Naive thymus-derived CD8-positive, alpha-beta T cell (primary cell): ENCODE measurements around the gene CHST3. TPM values are rescaled to one million over a fixed set of nuclear protein-coding genes. Genes with fewer than 3 reads are reported as not detected.
A peak's percentile ranks its signal among the peaks of the same experiment; 100 is the strongest.
"Not testable (repeated sequence)": the region's sequence is repeated elsewhere in the genome, so short reads cannot be mapped to it uniquely, and the experiment has no call there.

Experiments used
- ATAC-seq, 2 donors: fragments of 150-1000 bp; cut with Tn5 transposase in 1 of 2; sonication (Bioruptor Pico), chemical (Tn5 transposase) in 1 of 2; 1 replicate in 1 of 2; 2 replicates in 1 of 2; pipeline ENCODE4 v1.10.0; 2021; ENCODE audit warnings: mild to moderate bottlenecking in 2 of 2, moderate library complexity in 2 of 2
- POLR2A ChIA-PET: fragments of 350-600 bp; sonication (Branson Sonifier 250); formaldehyde crosslinking; loops from one replicate; lab custom pipeline; 2021; ENCODE audit warnings: antibody characterized with exemption; lab: Charles Lee
- DNase-seq, 10 donors: peaks; one replicate each; pipeline versions ENCODE4 v3.0.0 to v3.0.0-alpha.2; 2020 to 2022
- H3K27ac Mint-ChIP-seq, 10 donors: one replicate each; pipeline ENCODE4 v1.8.0; 2020 to 2022; ENCODE audit warnings: mild to moderate bottlenecking in 10 of 10, mixed read lengths in 10 of 10, moderate library complexity in 4 of 10, inconsistent platforms in 1 of 10
- H3K27me3 Mint-ChIP-seq, 5 donors: one replicate each; pipeline ENCODE4 v1.8.0; 2021 to 2022; ENCODE audit warnings: mixed read lengths in 5 of 5
- H3K36me3 Mint-ChIP-seq, 3 donors: one replicate each; pipeline ENCODE4 v1.8.0; 2020 to 2022; ENCODE audit warnings: mixed read lengths in 3 of 3, mild to moderate bottlenecking in 2 of 3, inconsistent platforms in 1 of 3
- H3K4me1 Mint-ChIP-seq, 4 donors: one replicate each; pipeline ENCODE4 v1.8.0; 2021 to 2022; ENCODE audit warnings: mixed read lengths in 4 of 4
- H3K4me3 Mint-ChIP-seq, 10 donors: one replicate each; pipeline ENCODE4 v1.8.0; 2020 to 2022; ENCODE audit warnings: mild to moderate bottlenecking in 10 of 10, mixed read lengths in 10 of 10, moderate library complexity in 6 of 10, inconsistent platforms in 1 of 10
- H3K9me3 Mint-ChIP-seq, 9 donors: one replicate each; pipeline ENCODE4 v1.8.0; 2020 to 2022; ENCODE audit warnings: mixed read lengths in 9 of 9, mild to moderate bottlenecking in 3 of 9, inconsistent platforms in 1 of 9, moderate library complexity in 1 of 9
- polyA plus RNA-seq, 3 donors: library from polyadenylated mRNA; unstranded; fragments of 300-500 nt; fragmentation: Illumina TruSeq; gene quantifications; one replicate each; pipeline ENCODE4 v1.2.3, GENCODE V29; 2021
- total RNA-seq, 8 experiments: library from RNA in 2 of 8; stranded (reverse) in 2 of 8; gene quantifications; one replicate each; pipeline ENCODE4 v1.2.3 and lab custom pipeline; 2021 to 2026

CHST3 gene
- total and polyA plus RNA-seq, 5 experiments from 2014 or later = not detected

DNA sequence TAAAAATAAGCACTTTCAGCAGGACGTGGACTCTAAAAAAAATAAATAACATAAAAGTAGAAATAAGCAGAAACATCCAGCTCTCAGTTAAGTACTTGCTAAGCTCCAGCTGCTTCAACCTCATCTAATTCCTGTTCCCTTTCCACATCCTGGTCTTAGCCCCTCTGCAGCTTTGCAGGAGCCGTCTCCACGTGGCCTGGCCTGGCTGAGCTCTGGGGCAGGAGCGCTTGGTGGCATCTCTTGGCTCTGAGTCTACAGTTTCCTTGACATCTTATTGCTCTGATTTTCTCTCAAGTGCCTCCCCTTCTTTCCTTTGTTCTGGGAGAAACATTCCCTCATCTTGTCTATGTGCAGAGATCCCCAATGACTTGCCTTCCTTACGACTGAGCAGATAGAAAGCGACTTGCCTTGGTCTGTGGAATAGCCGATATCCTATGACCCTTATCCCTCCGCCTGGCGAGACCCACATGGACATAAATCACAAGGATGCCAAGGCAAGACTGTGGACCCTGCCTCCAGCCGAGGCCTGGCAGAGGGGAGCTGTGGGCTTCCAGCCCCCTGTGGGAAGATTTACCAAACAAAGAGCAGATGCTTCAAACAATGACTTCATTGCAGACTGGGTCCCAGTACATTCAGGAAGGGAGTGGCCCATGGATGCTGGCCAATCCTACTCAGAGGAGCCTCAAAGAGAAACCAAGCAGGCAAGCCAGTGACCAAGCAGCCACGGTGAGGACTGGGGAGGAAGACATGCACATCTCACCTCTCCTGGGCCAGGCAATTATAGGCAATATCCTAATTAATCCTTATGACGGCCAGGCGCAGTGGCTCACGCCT is 62.3 kb downstream of the CHST3 start:
- Mint-ChIP-seq H3K9me3 (no peaks in the 10 kb centered on the region), H3K27me3 (peaks cover 0 to 5% (median under 1%) of the 10 kb centered on the region in 5 donors), H3K4me1 (no peaks in the 10 kb centered on the region), H3K4me3 (no peak overlapping the region), H3K36me3 (no peaks in the 10 kb centered on the region), H3K27ac (no peak overlapping the region)
- DNase-seq = no peak
- no peak for ATAC-seq
- POLR2A ChIA-PET = no interaction called here

DNA sequence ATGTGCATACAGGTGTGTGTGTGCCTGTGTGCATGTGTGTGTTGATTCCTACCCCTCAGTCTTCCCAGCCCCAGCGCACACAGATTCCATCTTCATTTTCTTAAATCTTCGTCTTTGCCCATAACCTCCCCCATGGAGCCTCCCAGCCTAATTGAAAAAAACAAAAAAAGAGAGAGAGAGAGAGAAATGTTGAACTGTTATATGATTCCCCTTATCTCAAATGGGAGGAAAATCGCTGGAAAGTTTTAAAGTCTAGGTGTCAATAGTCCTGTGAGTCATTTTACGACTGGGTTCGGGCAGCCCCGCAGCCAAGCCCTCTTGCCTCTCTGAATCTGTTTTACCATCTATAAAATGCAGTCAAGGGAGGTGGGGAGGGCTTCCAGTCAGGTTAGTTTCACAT is 63.3 kb downstream of the CHST3 start:
- ATAC-seq (no peak), DNase-seq (no peak)
- Mint-ChIP-seq H3K4me1 (no peaks in the 10 kb centered on the region), H3K27me3 (peaks cover 0 to 7% (median 4%) of the 10 kb centered on the region in 5 donors), H3K9me3 (no peaks in the 10 kb centered on the region), H3K27ac (no peak overlapping the region), H3K36me3 (no peaks in the 10 kb centered on the region), H3K4me3 (no peak overlapping the region)
- POLR2A ChIA-PET = no interaction called here

DNA sequence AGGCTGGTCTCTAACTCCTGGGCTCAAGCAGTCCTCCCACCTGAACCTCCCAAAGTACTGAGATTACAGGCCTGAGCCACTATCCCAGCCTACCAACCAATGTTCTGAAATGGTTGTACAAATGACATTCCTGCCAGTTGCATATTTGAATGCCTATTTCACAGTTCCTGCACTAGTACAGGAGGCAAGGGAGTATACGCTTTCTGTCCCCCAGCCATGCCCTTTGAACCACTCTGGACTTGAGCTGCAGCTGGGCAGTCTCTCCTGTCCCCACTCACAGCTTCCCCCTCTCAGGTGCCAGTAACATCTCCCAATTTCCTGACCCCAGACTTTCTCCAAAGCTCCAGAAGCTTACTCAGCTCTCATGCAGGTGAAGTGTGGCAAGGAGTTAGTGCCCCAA is 65.2 kb downstream of the CHST3 start:
- DNase-seq (no peak), ATAC-seq (no peak)
- H3K4me3 Mint-ChIP-seq = no peak overlapping the region
- H3K27me3 Mint-ChIP-seq = peaks cover 0 to 7% (median 4%) of the 10 kb centered on the region in 5 donors
- H3K27ac Mint-ChIP-seq = no peak overlapping the region
- H3K9me3 Mint-ChIP-seq = no peaks in the 10 kb centered on the region
- POLR2A ChIA-PET = no interaction called here
- peaks cover 0 to 2% (median 0%) of the 10 kb centered on the region in 4 donors for H3K4me1 Mint-ChIP-seq
- no peaks in the 10 kb centered on the region for H3K36me3 Mint-ChIP-seq

DNA sequence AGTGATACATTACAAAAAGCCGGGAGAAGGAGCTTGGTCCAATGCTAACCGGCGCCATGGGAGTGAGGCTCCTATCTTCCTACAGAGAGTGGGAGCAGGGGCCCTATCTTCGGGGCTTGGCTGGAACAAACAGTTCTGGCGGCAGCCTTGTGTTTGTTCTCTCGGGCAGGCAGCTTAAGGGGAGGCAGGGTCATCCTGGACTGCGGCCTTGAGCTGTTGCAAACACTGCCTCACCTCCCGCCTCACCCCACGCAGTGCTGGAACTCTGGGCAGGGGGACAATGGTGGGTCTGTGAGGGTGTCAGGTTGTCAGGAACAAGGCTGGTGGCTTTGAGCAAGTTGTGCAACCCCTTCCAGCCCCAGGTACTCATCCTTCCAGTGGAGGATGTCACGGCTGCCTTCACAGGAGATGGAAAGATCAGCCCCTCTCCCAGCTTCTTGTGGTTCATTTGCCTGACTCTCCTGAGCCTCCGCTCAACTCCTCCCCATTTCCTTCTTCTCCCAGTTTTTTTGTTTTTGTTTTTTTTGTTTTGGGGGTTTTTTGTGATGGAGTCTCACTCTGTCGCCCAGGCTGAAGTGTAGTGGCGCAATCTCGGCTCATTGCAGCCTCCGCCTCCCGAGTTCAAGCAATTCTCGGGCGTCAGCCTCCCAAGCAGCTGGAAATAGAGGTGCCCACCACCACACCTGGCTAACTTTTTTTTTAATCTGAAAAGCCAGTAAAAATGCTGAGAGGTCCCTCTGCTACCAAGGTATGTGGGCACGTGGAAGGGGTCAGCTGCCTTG is 66.8 kb downstream of the CHST3 start:
- H3K4me1 Mint-ChIP-seq = peaks cover 0 to 2% (median 0%) of the 10 kb centered on the region in 4 donors
- H3K9me3 Mint-ChIP-seq = no peaks in the 10 kb centered on the region
- H3K36me3 Mint-ChIP-seq = no peaks in the 10 kb centered on the region
- peaks cover 0 to 7% (median 4%) of the 10 kb centered on the region in 5 donors for H3K27me3 Mint-ChIP-seq
- DNase-seq = no peak
- no peak for ATAC-seq
- H3K27ac Mint-ChIP-seq = peak overlapping the region in 1 of 10 donors; percentile 90
- POLR2A ChIA-PET = no interaction called here
- no peak overlapping the region for H3K4me3 Mint-ChIP-seq

DNA sequence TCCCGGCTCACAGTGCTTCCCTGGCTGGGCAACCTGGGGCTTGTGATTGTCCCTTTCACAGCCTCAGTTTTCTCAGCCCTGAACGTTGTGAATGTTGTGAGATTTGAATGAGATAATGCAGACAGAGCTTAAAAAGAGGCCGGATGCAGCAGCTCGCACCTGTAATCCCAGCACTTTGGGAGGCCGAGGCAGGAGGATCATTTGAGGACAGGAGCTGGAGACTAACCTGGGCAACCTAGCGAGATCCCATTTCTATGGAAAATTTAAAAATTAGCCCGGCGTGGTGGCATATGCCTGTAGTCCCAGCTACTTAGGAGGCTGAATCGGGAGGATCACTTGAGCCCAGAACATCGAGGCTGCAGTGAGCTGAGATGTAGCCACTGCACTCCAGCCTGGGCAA is 67.5 kb downstream of the CHST3 start:
- Mint-ChIP-seq H3K9me3 (no peaks in the 10 kb centered on the region), H3K27me3 (peaks cover 0 to 7% (median 4%) of the 10 kb centered on the region in 5 donors), H3K27ac (no peak overlapping the region), H3K4me1 (peaks cover 0 to 2% (median 0%) of the 10 kb centered on the region in 4 donors), H3K4me3 (no peak overlapping the region), H3K36me3 (no peaks in the 10 kb centered on the region)
- ATAC-seq (no peak), DNase-seq (no peak)
- POLR2A ChIA-PET = no interaction called here

DNA sequence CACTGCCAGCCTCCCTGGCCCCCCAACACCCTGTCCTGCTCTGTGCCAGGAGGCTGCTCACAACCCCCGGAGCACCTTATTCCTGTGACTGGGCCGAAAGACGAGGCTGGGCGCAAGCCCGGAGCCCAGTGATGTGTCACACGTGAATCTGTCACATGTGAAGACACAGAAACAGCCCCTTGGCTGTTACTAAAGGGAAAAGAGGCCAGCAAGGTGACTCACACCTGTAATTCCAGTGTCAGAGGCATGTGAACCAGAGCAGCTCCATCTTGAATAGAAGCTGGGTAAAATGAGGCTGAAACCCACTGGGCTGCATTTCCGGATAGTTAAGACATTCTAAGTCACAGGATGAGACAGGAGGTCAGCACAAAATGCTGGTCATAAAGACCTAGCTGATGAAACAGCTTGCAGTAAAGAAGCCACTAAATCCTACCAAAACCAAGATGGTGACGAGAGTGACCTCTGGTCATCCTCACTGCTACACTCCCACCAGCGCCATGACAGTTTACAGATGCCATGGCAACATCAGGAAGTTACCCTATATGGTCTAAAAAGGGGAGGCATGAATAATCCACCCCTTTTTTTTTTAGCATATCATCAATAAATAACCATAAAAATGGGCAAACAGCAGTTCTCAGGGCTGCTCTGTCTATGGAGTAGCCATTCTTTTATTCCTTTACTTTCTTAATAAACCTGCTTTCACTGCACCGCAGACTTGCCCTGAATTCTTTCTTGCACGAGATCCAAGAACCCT is 68.4 kb downstream of the CHST3 start:
- H3K27ac Mint-ChIP-seq = peak overlapping the region in 1 of 10 donors; percentile 37
- H3K9me3 Mint-ChIP-seq, ATAC-seq, POLR2A ChIA-PET, H3K4me1 Mint-ChIP-seq, DNase-seq, H3K36me3 Mint-ChIP-seq, H3K4me3 Mint-ChIP-seq, H3K27me3 Mint-ChIP-seq: not testable (repeated sequence)

DNA sequence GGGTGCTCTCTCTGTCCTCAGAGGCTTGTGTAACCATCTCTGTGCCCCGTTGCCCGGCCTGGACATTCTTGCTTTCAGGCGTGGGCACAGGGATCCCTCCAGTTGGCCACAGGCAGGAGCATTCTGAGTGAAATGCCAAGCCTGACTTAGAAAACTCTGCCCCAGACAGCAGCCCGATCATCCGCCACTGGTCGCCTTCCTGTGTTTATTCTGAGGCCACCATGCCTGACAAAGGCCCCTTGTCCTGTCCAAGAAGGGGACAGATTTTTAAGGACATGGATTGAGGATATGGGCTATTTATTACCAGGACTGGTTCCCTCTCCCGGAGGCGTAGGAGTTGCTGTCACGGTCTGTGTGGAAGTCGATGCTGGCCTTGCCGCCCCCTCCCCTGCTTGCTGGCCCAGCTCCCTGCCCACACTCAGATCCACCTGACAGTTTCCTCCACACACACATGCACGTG is 69.9 kb downstream of the CHST3 start:
- no peaks in the 10 kb centered on the region for H3K36me3 Mint-ChIP-seq
- H3K27me3 Mint-ChIP-seq = peaks cover 0 to 7% (median 2%) of the 10 kb centered on the region in 5 donors
- DNase-seq (no peak), ATAC-seq (no peak)
- H3K9me3 Mint-ChIP-seq = no peaks in the 10 kb centered on the region
- peak overlapping the region in 1 of 10 donors; percentile 27 for H3K27ac Mint-ChIP-seq
- H3K4me3 Mint-ChIP-seq = no peak overlapping the region
- peaks cover 0 to 2% (median under 1%) of the 10 kb centered on the region in 4 donors for H3K4me1 Mint-ChIP-seq
- POLR2A ChIA-PET = no interaction called here

DNA sequence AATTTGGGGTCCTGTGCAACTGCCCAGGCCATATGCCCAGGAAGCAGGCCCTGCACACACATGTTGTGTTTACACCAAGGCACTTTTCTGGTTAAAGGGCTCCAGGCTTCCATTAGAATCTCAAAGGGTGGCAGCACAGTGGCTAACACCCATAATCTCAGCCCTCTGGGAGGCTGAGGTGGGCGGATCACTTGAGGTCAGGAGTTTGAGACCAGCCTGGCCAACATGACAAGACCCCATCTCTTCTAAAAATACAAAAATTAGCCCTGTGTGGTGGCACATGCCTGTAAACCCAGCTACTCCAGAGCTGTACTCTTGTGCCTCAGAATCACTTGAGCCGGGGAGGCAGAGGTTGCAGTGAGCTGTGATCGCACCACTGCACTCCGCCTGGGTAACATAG is 70.6 kb downstream of the CHST3 start:
- POLR2A ChIA-PET = no interaction called here
- Mint-ChIP-seq H3K27me3 (peaks cover 0 to 7% (median 2%) of the 10 kb centered on the region in 5 donors), H3K9me3 (no peaks in the 10 kb centered on the region), H3K27ac (peak overlapping the region in 1 of 10 donors; percentile 49), H3K4me3 (no peak overlapping the region), H3K4me1 (peaks cover 0 to 4% (median under 1%) of the 10 kb centered on the region in 4 donors), H3K36me3 (no peaks in the 10 kb centered on the region)
- no peak for DNase-seq
- no peak for ATAC-seq

DNA sequence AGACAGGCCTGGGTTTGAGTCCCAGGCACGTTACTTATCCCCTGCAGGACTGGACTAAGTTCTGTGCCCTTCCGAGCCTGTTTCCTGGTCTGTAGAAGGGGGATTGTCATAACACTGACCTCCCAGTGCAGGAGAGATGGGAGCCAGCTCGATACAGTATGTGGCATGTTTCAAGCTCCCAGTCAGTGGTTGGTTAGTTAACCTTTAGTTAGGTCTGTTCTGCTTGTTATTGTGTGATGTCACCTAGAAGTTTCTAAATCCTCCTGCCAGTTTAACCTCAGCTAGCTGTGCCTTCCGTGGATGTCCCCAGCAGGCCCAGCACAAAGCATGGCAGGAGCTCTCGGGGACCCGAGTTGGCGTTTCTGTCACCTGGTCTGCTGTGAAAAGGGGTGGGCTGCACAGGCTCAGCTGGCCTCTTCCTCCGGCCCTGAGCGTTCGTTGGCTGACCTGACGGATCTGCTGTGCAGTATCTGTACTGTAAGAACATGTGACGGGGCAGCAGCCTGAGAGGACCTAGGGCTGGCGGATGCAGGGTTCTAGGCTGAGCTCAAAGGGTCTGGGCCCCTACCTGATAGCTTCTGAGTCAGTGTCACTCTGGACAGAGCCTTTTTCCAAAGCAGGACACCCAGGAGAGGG is 71.2 kb downstream of the CHST3 start:
- no peaks in the 10 kb centered on the region for H3K9me3 Mint-ChIP-seq
- H3K4me1 Mint-ChIP-seq = peaks cover 0 to 4% (median under 1%) of the 10 kb centered on the region in 4 donors
- no peak for DNase-seq
- H3K36me3 Mint-ChIP-seq = no peaks in the 10 kb centered on the region
- H3K27me3 Mint-ChIP-seq = peaks cover 0 to 7% (median 2%) of the 10 kb centered on the region in 5 donors
- peak overlapping the region in 1 of 10 donors; percentile 18 for H3K27ac Mint-ChIP-seq
- no peak for ATAC-seq
- H3K4me3 Mint-ChIP-seq = no peak overlapping the region
- POLR2A ChIA-PET = no interaction called here

DNA sequence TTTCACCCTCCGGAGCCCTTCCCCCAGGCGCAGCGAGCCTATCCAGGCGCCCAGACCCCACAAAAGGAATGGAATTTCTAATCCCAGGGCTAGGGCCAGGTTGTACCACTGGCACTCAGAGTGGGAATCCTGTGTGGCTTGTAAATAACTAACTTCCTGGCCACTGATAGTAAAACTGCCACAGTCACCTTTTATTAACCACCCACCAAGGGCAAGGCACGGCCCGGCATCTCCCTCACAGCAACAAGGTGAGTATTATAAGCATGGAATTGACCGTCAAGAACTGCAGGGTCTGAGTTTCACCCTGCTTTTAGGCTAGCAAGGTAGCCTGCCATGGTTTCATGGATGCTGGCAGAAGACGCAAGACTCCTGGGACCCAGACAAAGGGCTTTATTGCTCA is 73.1 kb downstream of the CHST3 start:
- H3K27me3 Mint-ChIP-seq = peaks cover 0 to 2% (median 0%) of the 10 kb centered on the region in 5 donors
- peaks cover 0 to 4% (median under 1%) of the 10 kb centered on the region in 4 donors for H3K4me1 Mint-ChIP-seq
- H3K27ac Mint-ChIP-seq = no peak overlapping the region
- DNase-seq (no peak), ATAC-seq (no peak)
- no peaks in the 10 kb centered on the region for H3K36me3 Mint-ChIP-seq
- H3K4me3 Mint-ChIP-seq = no peak overlapping the region
- H3K9me3 Mint-ChIP-seq = no peaks in the 10 kb centered on the region
- POLR2A ChIA-PET = no interaction called here

DNA sequence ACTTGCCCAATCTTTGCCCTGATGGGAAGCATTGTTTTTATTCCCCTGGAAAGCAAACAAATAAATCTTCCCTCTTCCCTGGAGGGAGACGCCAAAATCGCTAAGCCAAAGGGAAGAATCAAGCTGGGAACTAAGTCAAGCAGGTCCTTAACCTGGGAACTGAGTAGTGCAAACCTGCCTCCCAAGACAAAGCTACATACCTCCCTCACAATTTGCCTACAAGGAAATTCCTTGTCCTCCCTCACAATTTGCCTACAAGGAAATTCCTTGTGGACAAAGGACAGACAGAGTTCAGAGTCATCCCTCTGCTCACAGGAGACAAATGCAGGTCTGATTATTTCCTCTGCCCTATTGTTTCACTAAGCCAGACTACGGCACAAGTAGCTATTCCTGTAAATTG is 73.6 kb downstream of the CHST3 start:
- no peaks in the 10 kb centered on the region for H3K36me3 Mint-ChIP-seq
- peaks cover 0 to 4% (median under 1%) of the 10 kb centered on the region in 4 donors for H3K4me1 Mint-ChIP-seq
- H3K27ac Mint-ChIP-seq = no peak overlapping the region
- ATAC-seq (no peak), DNase-seq (no peak)
- H3K9me3 Mint-ChIP-seq = no peaks in the 10 kb centered on the region
- POLR2A ChIA-PET = no interaction called here
- peaks cover 0 to 2% (median 0%) of the 10 kb centered on the region in 5 donors for H3K27me3 Mint-ChIP-seq
- no peak overlapping the region for H3K4me3 Mint-ChIP-seq

DNA sequence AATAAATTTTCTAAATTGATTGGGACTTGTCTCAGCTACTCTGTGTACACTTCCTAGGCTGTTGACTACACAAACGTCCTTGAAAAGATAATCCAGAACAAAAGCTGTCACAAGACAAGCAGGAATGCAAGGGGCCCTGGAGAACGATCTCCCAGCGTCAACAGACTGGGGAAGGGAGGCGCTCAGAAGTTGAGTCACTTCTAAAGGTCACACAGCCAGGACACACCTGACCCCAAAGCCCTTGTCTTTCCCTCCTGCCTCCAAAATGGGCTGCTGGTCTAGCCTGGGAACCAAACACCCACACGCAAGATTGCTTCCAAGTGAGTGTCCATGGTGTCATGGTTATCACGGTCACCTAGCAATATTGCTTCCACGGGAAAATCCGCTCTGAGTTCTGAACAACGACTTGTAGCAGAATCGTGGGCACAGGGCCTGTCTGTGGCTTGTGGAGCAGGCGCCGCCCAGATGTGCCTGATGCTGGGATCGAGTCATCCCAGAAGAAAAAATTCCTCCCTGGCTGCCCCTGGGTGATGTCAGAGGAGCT is 74.3 kb downstream of the CHST3 start:
- no peaks in the 10 kb centered on the region for H3K36me3 Mint-ChIP-seq
- POLR2A ChIA-PET = interaction anchor here (0.6 kb wide), 1 partner anchor 151 kb away, joined by 6 read pairs; no protein-coding TSS in a partner anchor
- ATAC-seq = no peak

More for the DNA sequence above, 74.3 kb downstream of the CHST3 start:
- DNase-seq = no peak
- no peaks in the 10 kb centered on the region for H3K9me3 Mint-ChIP-seq
- no peak overlapping the region for H3K27ac Mint-ChIP-seq
- H3K4me3 Mint-ChIP-seq = no peak overlapping the region
- H3K27me3 Mint-ChIP-seq = peaks cover 0 to 2% (median 0%) of the 10 kb centered on the region in 5 donors
- peaks cover 0 to 4% (median under 1%) of the 10 kb centered on the region in 4 donors for H3K4me1 Mint-ChIP-seq
